SU-DHL-6 (cell line): ENCODE data around the gene ZNF579.

Experiments
- CTCF ChIP-seq: fragments of 200-600 bp; sonication (generic); IDR thresholded peaks from one replicate; pipeline ENCODE4 v1.5.1; 2017; ENCODE audit warnings: antibody characterized with exemption, mild to moderate bottlenecking, low read length, moderate library complexity; ENCODE audit not compliant: insufficient read depth, poor library complexity, severe bottlenecking
- EZH2phosphoT487 ChIP-seq: fragments of 200-600 bp; sonication (generic), shearing (Covaris generic); conservative IDR thresholded peaks from 2 replicates; pipeline ENCODE4 v1.6.1; 2018; ENCODE audit warnings: mild to moderate bottlenecking, antibody characterized with exemption, low read length, moderate library complexity, mixed read lengths

- no peak for TF ChIP-seq CTCF
- TF ChIP-seq EZH2phosphoT487: no peak
Measured at GRCh38 chr19:55613396-55613795, 32.7 kb upstream of the ZNF579 start.
